OCI-LY3 (cell line): ENCODE results near the gene SNAPC5.

Source experiments
- H2AFZ ChIP-seq: fragments of 200-600, 300-600 bp; shearing (Covaris generic); 2 replicates; pipeline ENCODE4 v1.6.0; 2014; ENCODE audit warnings: antibody characterized with exemption, low read depth, low read length
- H3K27ac ChIP-seq: fragments of 200-600, 300-600 bp; sonication (generic); 2 replicates; pipeline ENCODE4 v1.5.1; 2014; ENCODE audit warnings: mild to moderate bottlenecking, low read length, moderate library complexity, mixed read lengths
- H3K27me3 ChIP-seq: fragments of 200-600, 300-600 bp; sonication (generic); 2 replicates; pipeline ENCODE4 v1.6.1; 2014; ENCODE audit warnings: low read depth, low read length, mixed read lengths
- H3K36me3 ChIP-seq: fragments of 200-600, 300-600 bp; sonication (generic); replicated peaks from 2 replicates; pipeline ENCODE3; 2014; ENCODE audit warnings: low read depth, low read length, mixed read lengths
- H3K4me1 ChIP-seq: fragments of 300-600, 200-600 bp; sonication (generic); 2 replicates; pipeline ENCODE4 v1.6.1; 2014; ENCODE audit warnings: low read length, mixed read lengths
- H3K4me2 ChIP-seq: fragments of 200-600, 300-600 bp; sonication (generic); 2 replicates; pipeline ENCODE4 v1.6.1; 2014; ENCODE audit warnings: low read length, mixed read lengths
- H3K4me3 ChIP-seq: fragments of 300-600, 200-600 bp; sonication (generic); 2 replicates; pipeline ENCODE4 v1.5.1; 2014; ENCODE audit warnings: antibody characterized with exemption, mild to moderate bottlenecking, low read length, moderate library complexity
- H3K79me2 ChIP-seq: fragments of 300-600, 200-600 bp; shearing (Covaris generic); 2 replicates; pipeline ENCODE4 v1.6.1; 2014; ENCODE audit warnings: mild to moderate bottlenecking, low read length, mixed read lengths
- H3K9ac ChIP-seq: fragments of 300-600, 200-600 bp; shearing (Covaris generic); 2 replicates; pipeline ENCODE4 v1.6.0; 2014; ENCODE audit warnings: mild to moderate bottlenecking, low read length, moderate library complexity
- H3K9me3 ChIP-seq: fragments of 200-600, 300-600 bp; shearing (Covaris generic); 2 replicates; pipeline ENCODE4 v1.6.1; 2014; ENCODE audit warnings: low read length, mixed read lengths; ENCODE audit not compliant: insufficient read depth
- H4K20me1 ChIP-seq: fragments of 200-600, 300-600 bp; sonication (generic); 2 replicates; pipeline ENCODE4 v1.6.1; 2016; ENCODE audit warnings: low read length, mixed read lengths; ENCODE audit not compliant: insufficient read depth
- CTCF ChIP-seq: fragments of 200-600, 300-600 bp; sonication (generic); IDR thresholded peaks from 2 replicates; pipeline ENCODE4 v1.5.1; 2014; ENCODE audit warnings: antibody characterized with exemption, low read length, low read depth
- EZH2phosphoT487 ChIP-seq: fragments of 200-600 bp; shearing (Covaris generic); IDR thresholded peaks from 2 replicates; pipeline ENCODE4 v1.6.1; 2018; ENCODE audit warnings: antibody characterized with exemption, mixed run types, low read depth

The SNAPC5 gene

GRCh38 chr15:66454143-66454542 is 43.4 kb downstream of the SNAPC5 start:
- no peaks in the 10 kb centered on the region for H3K9me3 ChIP-seq
- no peak overlapping the region for H3K4me2 ChIP-seq

GRCh38 chr15:66452971-66453580 is 44.5 kb downstream of the SNAPC5 start:
- no peaks in the 10 kb centered on the region for H3K27me3 ChIP-seq
- H2AFZ ChIP-seq: no peak overlapping the region
- no peaks in the 10 kb centered on the region for H3K4me1 ChIP-seq
- H3K9ac ChIP-seq: no peak overlapping the region
- peaks cover 23% of the 10 kb centered on the region for H3K36me3 ChIP-seq
- no peaks in the 10 kb centered on the region for H3K79me2 ChIP-seq
- no peaks in the 10 kb centered on the region; the same call in 1 of the 2 replicates for H4K20me1 ChIP-seq
- H3K27ac ChIP-seq: no peak overlapping the region
- TF ChIP-seq EZH2phosphoT487 (no peak), CTCF (no peak)
- H3K9me3 ChIP-seq: no peaks in the 10 kb centered on the region
- H3K4me3 ChIP-seq: no peak overlapping the region
- no peak overlapping the region for H3K4me2 ChIP-seq

More at GRCh38 chr15:66454143-66454542, 43.4 kb downstream of the SNAPC5 start:
- Histone ChIP-seq H3K9ac (no peak overlapping the region), H3K4me1 (no peaks in the 10 kb centered on the region), H3K36me3 (peaks cover 16% of the 10 kb centered on the region), H3K4me3 (no peak overlapping the region), H3K27ac (no peak overlapping the region), H3K79me2 (no peaks in the 10 kb centered on the region), H4K20me1 (no peaks in the 10 kb centered on the region; the same call in 1 of the 2 replicates), H2AFZ (no peak overlapping the region), H3K27me3 (no peaks in the 10 kb centered on the region)
- TF ChIP-seq CTCF: no peak
- no peak for TF ChIP-seq EZH2phosphoT487

DNA sequence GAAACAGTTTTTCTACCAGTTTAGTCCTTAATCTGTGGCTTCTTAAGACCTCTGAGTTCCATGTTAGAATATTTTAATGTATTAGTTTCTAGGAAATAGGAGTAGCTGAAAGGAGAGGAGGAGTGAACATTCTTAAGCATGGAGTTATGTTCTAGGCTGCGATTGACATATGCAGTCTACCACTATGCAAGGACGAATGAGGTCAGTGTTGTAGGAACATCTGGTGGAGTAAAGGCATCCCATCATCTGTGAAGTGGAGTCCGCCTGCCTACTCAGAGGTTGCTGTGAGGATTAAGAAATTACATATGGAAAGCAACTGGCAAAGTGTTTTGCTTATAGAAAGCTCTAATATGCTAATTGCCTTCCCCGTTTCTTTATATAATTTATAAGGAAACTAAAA is 45.1 kb downstream of the SNAPC5 start:
- Histone ChIP-seq H3K9ac (no peak overlapping the region), H3K9me3 (no peaks in the 10 kb centered on the region), H3K36me3 (peaks cover 24% of the 10 kb centered on the region), H4K20me1 (no peaks in the 10 kb centered on the region; the same call in 1 of the 2 replicates), H2AFZ (no peak overlapping the region), H3K4me1 (no peaks in the 10 kb centered on the region), H3K27me3 (no peaks in the 10 kb centered on the region), H3K27ac (no peak overlapping the region), H3K4me2 (no peak overlapping the region), H3K79me2 (no peaks in the 10 kb centered on the region), H3K4me3 (no peak overlapping the region)
- no peak for TF ChIP-seq EZH2phosphoT487
- TF ChIP-seq CTCF: no peak
